OCI-LY7 (cell line): ENCODE measurements around the gene SPRR2D.

Source experiments
- EZH2phosphoT487 ChIP-seq: fragments of 200-600 bp; sonication (generic); IDR thresholded peaks from 2 replicates; pipeline ENCODE4 v1.6.1; 2018; ENCODE audit warnings: low read depth, borderline replicate concordance, mild to moderate bottlenecking, mixed run types, antibody characterized with exemption, low read length, moderate library complexity, mixed read lengths
- TF ChIP-seq, protein P1 (sequence below): fragments of 200-600 bp; sonication (generic); conservative IDR thresholded peaks from 2 replicates; pipeline ENCODE4 v1.5.1; 2014; ENCODE audit warnings: mild to moderate bottlenecking, antibody characterized with exemption, low read length, moderate library complexity, mixed read lengths

DNA sequence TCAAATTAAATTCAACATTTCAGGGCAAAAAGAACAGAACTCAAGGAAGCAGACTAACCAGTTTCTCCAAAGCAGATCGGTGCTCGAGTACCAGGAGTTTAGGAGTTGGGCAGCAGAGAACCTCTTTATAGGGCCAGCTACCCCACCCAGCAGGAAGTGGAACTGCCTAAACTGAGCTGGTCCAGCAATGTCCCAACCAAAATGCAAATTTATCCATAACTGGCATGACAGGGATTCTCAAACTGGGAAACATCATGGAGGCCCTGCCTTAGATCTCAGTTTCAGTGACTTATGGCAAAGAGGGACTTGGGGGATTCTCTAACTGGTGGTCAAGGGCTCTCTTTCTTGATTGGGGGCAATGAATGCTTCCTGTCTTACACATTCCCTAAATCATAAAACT is 30.6 kb upstream of the SPRR2D start, which contains the start of gene SPRR2B:
- TF ChIP-seq, protein P1, sequence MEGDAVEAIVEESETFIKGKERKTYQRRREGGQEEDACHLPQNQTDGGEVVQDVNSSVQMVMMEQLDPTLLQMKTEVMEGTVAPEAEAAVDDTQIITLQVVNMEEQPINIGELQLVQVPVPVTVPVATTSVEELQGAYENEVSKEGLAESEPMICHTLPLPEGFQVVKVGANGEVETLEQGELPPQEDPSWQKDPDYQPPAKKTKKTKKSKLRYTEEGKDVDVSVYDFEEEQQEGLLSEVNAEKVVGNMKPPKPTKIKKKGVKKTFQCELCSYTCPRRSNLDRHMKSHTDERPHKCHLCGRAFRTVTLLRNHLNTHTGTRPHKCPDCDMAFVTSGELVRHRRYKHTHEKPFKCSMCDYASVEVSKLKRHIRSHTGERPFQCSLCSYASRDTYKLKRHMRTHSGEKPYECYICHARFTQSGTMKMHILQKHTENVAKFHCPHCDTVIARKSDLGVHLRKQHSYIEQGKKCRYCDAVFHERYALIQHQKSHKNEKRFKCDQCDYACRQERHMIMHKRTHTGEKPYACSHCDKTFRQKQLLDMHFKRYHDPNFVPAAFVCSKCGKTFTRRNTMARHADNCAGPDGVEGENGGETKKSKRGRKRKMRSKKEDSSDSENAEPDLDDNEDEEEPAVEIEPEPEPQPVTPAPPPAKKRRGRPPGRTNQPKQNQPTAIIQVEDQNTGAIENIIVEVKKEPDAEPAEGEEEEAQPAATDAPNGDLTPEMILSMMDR, result no peak
- TF ChIP-seq EZH2phosphoT487, result no peak
